Astrocyte of the cerebellum (primary cell): ENCODE data around the gene DEFB124.

Experiments
- DNase-seq: peaks from one replicate; pipeline ENCODE4 v3.0.0-alpha.2; 2011; ENCODE audit warnings: low read depth
- H3K4me3 ChIP-seq: 2 replicates; pipeline ENCODE4 v1.5.1; 2011; ENCODE audit warnings: mild to moderate bottlenecking, low read depth, low read length, moderate library complexity
- in situ Hi-C: cut with HindIII; loops from 2 replicates; pipeline ENCODE4 v1.10.0; 2017; ENCODE audit warnings: low sequenced_read_pairs
- TF ChIP-seq, protein P1 (sequence below): IDR thresholded peaks from 2 replicates; pipeline ENCODE4 v1.5.1; 2012; ENCODE audit warnings: low read length, low read depth, moderate library complexity, mild to moderate bottlenecking; ENCODE audit errors: missing control alignments

The DEFB124 gene

GRCh38 chr20:31488115-31488514, 13.2 kb upstream of the DEFB124 start:
- no peak overlapping the region for H3K4me3 ChIP-seq
- in situ Hi-C loops: no loop called here
- no peak for DNase-seq
- TF ChIP-seq, protein P1, sequence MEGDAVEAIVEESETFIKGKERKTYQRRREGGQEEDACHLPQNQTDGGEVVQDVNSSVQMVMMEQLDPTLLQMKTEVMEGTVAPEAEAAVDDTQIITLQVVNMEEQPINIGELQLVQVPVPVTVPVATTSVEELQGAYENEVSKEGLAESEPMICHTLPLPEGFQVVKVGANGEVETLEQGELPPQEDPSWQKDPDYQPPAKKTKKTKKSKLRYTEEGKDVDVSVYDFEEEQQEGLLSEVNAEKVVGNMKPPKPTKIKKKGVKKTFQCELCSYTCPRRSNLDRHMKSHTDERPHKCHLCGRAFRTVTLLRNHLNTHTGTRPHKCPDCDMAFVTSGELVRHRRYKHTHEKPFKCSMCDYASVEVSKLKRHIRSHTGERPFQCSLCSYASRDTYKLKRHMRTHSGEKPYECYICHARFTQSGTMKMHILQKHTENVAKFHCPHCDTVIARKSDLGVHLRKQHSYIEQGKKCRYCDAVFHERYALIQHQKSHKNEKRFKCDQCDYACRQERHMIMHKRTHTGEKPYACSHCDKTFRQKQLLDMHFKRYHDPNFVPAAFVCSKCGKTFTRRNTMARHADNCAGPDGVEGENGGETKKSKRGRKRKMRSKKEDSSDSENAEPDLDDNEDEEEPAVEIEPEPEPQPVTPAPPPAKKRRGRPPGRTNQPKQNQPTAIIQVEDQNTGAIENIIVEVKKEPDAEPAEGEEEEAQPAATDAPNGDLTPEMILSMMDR: no peak

- no peak for DNase-seq
- in situ Hi-C loops: no loop called here
- TF ChIP-seq, protein P1: no peak
- H3K4me3 ChIP-seq: no peak overlapping the region
Observed at GRCh38 chr20:31485450-31486339, 10.8 kb upstream of the DEFB124 start.

DNA sequence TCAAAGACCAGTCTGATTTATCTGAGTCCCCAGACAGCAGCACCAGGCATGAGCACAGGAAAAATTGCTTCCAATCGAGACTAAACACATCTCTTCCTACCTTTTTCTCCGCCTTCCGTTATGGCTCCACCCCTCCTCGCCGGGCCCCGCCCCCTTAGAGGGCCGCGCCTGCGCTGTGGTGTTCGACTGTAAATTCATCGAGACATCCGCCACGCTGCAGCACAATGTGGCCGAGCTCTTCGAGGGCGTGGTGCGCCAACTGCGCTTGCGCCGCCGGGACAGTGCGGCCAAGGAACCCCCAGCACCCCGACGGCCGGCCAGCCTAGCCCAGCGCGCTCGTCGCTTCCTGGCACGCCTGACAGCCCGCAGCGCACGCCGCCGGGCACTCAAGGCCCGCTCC, 9.1 kb upstream of the DEFB124 start:
- no peak for DNase-seq
- H3K4me3 ChIP-seq: no peak overlapping the region

DNA sequence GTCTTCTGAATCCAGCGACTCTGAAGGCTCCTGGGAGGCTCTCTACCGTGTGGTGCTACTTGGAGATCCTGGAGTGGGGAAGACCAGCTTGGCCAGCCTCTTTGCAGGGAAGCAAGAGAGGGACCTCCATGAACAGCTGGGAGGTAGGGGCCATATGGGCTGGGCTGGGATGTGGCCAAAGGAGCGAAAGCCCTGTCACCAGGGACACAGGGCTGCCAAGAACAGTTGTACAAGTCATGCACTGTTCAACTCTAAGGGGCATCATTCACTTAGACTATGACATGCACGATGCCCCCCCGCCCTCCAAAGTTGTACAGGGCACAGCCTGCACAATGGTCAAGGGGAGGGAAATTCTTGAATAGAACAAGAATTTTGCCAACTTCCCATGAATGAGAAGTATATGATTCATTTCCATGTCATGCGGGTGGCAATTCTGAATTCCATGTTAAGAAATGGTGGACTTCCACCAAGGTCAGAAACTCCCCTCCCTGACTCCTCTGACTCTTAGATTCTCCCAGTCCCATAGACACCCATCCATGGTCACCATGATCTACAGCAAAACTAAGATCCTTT, 1.8 kb upstream of the DEFB124 start:
- in situ Hi-C loops: no loop called here
- TF ChIP-seq, protein P1: no peak
- no peak overlapping the region for H3K4me3 ChIP-seq
- no peak for DNase-seq

More for the DNA sequence above, 9.1 kb upstream of the DEFB124 start:
- in situ Hi-C loops: no loop called here
- TF ChIP-seq, protein P1: no peak

- no peak overlapping the region for H3K4me3 ChIP-seq
- TF ChIP-seq, protein P1: no peak
- no peak for DNase-seq
- in situ Hi-C loops: no loop called here
Observed at GRCh38 chr20:31476294-31476585, 1.3 kb upstream of the DEFB124 start.

GRCh38 chr20:31475472-31476293, 756 bp upstream of the DEFB124 start:
- no peak for DNase-seq
- TF ChIP-seq, protein P1: no peak
- no peak overlapping the region for H3K4me3 ChIP-seq
- in situ Hi-C loops: no loop called here
